HG03432 (cell line): Measurements from ENCODE around the gene RBBP8.

Source experiments
- ATAC-seq: cut with Tn5 transposase; IDR thresholded peaks from one replicate; pipeline ENCODE4 v1.9.1; 2021; ENCODE audit warnings: mild to moderate bottlenecking, moderate library complexity; ENCODE audit not compliant: unreplicated experiment

The RBBP8 gene

DNA sequence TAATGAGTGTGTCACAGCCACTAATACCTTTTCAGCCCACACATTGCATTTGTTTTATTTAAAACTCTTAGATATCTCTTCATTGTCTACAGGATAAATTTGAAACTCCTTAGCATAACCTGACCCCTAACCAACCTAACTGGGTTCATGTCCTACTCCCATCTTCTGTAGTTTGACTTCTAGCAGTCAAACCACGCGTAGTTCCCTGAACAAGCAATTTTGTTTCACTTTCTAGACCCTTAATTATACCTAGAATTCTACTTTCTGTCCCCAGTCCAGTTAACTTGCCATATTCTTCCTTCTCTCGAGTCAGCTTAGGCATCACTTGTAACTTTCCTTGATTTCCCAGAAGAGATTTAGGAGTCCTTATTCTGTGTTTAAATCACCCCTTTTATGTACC, 55.1 kb downstream of the RBBP8 start:
- ATAC-seq = peak; percentile 66

DNA sequence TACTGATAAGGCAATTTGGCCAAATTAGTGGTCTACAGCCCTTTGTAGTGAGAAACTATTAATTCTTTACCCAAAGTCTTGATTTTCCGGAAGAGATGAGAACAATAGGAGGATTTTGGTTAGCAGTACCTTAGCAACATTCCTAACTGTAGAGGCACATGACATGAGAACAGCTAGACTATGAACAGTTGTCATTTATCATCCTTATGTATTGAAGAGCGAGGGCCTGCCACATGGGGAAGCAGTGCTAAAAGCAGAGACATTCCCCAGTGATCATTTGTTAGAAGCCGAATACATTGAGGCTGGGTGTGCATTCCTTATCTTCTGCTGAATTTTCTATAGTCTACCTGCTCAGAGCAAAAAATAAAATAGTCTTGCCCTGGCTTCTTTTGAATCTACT, 65.2 kb downstream of the RBBP8 start:
- no peak for ATAC-seq

DNA sequence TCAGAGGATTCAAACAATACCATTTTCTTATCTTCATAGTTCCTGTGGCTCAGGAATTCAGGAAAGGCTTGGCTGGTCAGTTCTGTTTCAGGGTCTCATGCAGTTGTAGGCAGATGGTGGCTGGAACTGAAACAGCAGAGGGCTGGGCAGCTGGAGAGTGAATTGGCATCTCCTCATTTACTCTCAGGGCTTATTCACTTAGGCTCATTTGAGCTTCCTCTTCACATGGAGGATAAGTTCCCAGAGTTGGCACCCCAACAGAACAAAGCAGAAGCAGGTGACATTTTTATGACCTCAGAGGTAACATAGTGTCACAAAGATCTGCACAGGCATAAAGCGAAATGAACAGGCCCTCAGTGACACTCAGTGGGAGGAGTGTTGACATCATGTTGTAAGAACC, 66.1 kb downstream of the RBBP8 start:
- ATAC-seq = no peak

DNA sequence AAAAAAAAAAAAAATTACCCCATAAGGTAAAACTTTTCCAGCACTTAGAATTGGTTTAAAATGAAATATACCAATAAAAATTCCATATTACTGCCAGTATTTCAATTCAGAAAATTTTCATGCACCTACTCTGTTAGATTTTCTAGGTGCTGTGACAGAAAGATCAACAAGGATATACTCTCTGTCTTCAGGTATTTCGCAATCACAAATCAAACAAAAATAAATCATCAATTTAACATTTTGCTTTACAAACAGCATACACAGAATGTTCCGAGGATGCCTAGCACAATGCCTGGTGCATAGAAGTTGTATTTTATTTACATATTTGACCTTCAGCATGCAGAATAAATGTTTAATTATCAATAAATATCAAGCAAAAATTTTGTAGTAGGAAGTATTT, 66.5 kb downstream of the RBBP8 start:
- no peak for ATAC-seq

DNA sequence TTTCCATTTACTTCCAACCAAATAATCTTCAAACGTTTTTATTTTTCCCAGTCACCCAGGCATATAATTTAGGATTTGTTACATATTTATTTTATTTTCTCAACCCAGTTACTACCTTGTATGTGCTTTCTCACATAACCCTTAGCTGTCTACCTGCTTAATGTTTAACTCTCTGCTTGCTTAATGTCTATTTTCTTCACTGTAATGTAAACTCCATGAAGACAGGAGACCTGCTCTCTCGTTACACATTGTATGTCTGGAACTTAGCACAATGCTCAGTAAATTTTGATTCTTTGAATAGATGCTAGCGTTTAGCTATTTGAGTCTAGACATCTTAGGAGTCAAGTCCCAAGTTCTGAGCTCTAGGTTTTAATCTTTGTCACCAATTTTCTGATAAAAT, 70.2 kb downstream of the RBBP8 start:
- ATAC-seq = no peak

DNA sequence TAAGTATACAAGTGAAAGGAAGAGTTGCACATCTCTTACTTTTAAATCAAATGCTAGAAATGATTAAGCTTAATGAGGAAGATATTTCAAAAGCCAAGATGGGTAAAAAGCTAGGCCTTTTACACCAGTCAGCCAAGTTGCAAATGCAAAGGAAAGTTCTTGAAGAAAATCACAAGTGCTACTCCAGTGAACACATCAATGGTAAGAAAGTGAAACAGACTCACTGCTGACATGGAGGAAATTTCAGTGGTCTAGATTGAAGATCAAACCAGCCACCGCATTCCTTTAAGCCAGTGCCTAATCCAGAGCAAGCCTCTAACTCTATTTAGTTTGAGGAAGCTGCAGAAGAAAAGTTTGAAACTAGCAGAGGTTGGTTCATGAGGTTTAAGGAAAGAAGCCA, 79.1 kb downstream of the RBBP8 start:
- no peak for ATAC-seq

DNA sequence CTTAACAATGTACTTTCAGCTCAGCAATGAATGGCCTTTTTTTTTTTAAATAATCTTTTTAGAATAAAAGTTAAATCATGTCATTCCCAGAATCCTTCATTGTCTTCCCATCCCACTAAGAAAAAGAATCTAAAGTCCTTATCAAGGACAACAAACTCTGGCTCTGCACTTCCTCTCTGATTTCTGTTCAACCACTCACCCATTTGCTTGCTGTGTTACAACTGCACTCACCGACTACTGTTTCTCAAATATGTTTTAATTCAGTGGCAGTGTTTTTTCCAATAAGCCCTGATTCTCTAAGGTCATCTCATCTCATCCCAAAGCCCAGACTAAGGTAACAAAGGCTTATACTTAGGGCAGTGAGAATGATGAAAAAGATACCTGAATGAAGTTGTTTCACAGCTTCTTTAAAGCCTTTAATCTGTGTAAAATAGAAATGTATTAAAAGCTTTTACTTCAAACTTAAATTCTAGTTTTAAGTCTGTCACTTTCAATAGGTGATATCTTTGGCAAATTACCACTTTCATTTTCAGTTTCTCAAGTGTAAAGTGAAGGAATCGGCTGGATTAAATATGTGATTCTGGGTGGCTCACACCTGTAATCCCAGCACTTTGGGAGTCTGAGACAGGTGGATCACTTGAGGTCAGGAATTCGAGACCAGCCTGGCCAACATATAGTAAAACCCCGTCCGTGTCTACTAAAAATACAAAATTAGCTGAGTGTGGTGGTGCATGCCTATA, 87.6 kb downstream of the RBBP8 start:
- no peak for ATAC-seq

DNA sequence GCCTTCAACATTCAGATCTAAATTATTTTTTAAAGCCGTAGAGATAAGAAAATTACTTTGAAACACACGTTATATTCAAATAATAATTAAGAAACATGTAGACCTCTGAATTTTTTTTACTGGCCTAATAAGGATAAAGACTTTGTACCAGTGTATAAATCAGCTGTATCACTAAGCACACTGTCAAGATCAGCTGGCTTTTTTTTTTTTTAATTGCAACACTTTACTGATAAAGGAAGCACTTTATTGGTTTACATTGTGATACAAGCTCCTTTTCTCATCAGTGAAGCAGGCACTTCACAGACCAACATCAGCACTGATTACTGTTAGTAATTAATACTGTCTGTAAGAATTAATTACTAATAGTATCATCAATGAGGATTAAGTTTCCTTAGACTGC, 88.5 kb downstream of the RBBP8 start:
- ATAC-seq = no peak

DNA sequence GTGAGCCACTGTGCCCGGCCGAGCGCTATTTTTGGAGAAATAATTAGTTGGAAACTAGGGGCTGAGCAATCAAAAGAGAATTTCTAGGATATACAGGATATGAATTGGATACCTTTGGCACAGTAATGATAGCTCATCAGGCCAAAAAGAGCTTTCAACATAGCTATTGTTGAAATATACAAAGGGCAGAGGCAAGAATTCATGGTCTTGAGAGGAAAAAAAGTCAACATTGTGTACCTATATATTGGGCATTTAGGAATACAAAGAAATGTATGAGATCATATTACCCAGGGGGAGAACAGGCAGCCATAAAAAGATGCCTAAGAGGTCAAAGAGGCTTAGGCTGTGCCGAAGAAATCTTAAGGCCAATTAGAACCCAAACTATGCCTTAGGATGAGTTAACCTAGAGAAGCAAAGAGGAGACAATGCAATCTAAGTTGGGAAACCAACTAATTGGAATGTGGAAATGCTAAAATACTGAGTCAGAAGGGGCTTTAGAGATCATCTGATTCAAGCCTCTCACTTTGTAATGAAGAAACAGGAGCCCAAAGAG, 99.0 kb downstream of the RBBP8 start:
- ATAC-seq = no peak

DNA sequence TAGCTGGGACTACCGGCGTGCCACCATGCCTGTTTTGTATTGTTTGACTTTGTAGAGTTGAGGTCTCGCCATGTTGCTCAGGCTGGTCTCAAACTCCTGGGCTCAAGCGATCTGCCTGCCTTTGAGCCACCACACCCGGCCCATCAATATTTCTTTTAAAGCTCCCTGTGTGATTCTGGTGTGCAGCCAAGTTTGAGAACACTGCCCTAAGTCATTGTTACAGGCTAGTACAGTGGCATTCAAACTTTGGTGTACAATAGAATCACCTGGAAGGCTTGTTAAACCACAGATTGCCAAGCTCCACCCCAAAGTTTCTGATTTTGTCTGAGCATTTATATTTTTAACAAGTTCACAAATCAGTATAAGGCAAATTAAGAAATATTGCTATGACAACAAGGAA, 99.9 kb downstream of the RBBP8 start:
- ATAC-seq = no peak

DNA sequence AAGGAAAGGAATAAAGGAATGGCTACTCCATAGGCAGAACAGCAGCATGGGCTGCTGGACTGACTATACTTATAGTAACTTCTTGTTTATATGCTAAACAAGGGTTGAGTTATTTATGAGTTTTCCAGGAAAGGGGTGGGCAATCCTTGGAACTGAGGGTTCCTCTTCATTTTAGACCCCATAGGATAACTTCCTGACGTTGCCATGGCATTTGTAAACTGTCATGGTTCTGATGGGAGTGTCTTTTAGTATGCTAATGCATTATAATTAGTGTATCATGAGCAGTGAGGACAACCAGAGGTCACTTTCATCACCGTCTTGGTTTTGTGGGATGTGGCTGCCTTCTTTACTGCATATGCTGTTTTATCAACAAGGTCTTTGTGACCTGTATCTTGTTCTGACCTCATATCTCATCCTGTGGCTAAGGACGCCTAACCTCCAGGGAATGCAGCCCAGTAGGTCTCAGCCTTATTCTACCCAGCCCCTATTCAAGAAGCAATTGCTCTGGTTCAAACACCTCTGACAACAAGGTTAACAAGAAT, 103.6 kb downstream of the RBBP8 start:
- ATAC-seq = no peak

DNA sequence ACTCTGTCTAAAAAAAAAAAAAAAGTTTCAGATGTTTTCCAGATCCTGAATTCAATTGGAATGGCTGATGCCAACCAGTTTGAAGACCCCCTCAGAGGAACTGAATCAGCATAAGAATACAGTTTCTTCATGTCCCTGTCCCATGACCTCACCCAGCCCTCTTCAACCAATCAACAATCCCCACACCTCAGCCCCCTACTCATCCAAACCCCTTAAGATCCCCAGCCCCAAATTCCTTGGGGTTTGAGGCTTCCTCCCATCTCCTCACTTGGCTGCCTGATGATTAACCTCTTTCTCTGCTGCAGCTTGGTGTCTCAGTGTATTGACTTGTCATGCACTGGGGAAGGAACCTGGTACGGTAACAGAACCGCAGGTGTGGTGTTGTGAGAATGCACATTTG, 104.5 kb downstream of the RBBP8 start:
- ATAC-seq = no peak

DNA sequence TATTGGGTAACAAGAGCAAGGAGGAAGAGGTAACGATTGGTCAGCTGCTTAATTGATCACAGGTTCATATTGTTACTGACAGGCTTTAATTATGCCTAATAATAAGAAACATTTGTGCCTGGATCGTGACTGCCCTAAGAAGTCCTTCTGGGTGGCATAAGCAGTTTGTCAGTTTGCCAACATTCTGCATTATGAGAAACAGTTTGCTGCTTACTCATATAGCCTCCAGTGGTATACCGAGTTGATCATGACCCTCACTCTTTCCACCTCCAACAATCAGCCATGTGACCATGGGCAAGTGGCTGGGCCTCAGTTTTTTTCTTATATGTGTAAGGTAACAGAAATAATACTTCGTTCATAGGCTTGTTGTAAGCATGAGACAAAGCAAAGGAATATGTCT, 105.6 kb downstream of the RBBP8 start:
- no peak for ATAC-seq

DNA sequence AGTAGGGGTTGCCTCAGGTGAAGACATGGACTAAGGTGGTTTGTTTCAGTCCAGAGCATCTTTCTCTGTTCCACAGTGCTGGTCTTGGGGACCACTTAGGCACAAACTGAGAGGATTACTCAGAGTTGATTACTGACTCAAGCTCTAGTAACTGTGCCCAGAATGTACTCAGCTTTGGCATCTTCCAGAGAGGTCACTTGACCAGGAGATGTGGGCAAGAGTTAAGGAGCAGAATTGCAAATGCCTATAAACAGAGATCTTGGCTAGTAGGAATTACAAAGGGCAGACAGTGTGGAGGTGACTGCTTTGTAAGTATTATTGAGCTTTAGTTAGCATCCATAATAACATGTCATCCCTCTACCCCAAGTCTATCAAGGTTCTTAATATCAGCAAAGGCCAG, 109.0 kb downstream of the RBBP8 start:
- no peak for ATAC-seq

DNA sequence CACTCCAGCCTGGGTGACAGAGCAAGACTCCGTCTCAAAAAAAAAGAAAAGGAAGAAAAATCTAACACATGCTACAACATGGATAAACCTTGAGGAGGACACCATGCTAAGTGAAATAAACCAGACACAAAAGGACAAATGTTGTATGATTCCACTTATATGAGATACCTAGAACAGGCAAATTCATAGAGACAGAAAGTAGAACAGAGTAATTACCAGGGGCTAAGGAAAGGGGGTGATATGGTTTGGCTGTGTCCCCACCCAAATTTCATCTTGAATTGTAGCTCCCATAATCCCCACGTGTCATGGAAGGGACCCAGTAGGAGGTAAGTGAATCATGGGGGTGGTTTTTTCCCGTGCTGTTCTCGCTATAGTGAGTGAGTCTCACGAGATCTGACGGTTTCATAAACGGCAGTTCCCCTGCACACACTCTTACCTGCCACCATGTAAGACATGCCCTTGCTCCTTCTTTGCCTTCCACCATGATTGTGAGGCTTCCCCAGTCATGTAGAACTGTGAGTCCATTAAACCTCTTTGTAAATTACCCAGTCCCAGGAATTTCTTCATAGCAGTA, 110.8 kb downstream of the RBBP8 start:
- no peak for ATAC-seq

DNA sequence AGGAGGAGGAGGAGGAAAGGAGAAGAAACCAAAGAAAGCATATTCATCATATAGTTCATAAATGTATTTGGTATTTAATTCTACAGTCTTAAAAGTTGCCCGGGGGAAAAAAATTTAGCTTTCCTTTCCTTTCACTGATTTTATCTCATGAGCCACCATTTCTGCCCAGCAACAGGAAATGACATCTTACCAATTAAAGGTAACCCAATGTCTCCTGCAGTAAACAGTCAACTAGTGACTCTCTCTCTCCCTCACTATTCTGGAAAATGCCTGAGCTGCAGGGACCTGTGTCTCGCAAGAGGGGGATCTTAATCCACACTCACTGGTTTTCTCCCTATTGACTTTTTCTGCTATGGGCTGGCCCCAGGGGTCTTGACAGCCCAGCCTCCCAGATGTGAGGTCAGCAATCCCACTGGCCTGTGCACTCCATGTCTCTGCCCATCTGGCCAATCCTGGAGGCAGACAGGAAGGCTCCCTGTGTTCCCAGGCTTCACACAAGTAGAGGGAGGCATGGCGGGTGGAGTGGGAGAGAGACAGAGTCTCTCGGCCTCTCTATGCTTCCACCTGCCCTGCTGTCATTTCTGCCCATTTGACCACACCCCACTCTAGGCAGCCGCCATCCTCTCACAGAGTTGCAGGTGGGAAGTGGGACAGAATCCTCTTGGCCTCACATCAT, 116.7 kb downstream of the RBBP8 start:
- ATAC-seq = no peak

DNA sequence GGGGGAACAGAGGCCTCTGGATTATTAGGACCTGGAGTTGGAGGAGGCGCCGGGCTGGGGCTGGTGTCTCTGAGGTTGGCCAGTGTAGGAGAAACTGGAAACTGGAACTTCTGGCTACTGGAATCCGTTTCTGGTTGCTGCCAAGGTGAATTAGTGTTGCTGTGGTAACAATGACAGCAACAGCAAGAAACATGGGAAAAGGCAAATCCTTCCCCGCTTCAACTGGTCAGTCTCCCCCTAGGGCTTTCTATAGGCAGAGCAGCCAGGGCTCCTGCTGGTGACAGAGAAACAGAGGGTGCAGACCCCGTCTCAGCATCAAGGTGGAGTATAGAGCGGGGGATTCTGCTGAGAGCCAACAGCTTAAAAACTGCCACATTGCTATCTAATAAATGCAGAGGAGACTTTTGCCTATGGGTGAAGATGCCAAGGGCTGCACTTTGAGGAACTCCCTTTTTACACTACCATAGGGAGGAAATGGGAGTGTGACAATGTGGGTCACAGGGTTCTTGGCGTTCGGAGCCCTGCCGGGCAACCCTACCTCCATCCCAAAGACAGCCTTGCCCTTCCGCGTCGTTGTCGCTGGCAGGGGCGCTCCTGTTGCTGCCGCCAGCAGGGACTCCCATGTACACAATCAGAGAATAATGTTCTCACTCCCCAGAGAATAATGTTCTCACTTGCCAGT, 120.8 kb downstream of the RBBP8 start:
- ATAC-seq = no peak

DNA sequence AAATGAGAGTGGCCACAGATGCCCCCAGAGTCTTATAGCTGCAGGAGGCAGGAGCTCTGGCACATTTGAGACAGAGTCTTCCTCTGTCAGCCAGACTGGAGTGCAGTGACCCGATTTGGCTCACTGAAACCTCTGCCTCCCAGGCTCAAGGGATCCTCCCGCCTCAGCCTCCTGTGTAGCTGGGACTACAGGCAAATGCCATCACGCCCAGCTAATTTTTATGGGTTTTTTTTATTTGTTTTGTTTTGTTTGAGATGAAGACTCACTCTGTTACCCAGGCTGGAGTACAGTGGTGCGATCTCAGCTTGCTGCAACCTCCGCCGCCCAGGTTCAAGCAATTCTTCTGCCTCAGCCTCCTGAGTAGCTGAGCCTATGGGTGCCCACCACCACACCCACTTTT, 121.4 kb downstream of the RBBP8 start:
- no peak for ATAC-seq

DNA sequence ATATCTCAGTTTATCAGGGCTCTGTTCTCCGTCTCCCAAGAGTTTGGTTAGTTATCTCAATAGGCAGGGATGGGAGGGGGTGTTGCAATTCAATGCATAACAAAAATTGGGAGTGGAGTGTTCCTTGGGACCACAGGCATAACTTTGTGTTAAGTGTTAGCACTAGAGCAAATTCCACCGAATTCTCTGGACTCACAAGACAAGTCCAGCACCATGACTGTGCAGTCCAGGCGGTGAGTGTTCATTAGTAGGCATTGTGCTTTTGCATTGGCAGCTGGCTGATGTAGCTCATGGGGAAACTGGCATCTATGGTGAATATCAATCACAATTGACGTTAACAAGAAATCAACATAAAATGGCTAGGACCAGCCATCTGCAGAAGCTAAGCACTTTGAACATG, 123.2 kb downstream of the RBBP8 start:
- ATAC-seq = no peak

DNA sequence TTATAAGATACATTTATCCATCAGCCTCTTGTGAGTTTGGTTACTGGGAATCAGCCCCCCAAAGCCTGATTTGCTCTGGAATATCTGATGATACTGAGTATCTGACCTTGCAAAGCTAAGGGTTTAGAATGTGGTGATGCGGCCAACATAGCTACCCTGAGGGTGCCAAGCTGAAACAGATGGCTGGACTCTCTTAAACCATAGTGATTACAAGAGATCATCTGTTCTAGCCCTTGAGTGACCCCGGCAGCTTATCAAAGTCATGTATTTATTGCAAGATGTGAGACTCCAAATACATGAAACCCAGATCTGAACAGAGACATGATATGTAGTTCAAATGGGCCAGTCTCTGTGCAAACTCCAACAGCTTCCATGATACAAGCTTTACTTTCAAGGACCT, 124.0 kb downstream of the RBBP8 start:
- ATAC-seq = no peak

DNA sequence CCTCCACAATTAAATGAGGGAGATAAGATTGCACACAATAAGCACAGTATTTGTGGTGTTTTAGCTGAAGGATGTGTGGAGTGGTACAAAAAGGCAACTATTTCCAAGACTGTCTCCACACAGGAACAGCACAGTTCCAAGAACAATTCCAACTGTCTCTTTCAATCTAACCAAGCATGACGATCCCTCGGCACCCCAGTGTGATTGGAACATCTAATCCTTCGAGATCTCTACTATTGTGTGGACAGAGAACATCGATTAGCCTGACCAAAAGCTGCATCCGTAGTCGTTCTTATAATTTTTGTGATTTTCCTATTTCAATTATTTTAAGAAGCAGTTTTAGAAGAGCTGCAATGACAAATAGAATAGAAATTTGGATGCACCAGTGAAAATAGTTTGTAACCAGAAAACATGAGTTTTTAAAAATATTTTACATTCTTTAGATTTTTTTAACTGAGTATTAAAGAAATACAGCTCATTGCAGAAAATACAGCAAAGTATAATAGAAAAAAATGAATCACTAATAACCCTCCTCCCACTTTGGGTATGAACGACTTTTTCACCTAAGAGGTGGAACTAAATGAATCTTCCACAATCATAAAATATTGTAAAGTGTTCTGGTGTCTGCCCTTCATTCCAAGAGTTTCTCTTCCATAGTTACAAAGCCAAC, 125.8 kb downstream of the RBBP8 start:
- no peak for ATAC-seq
